Lower leg skin (tissue), 3 donors: Measurements from ENCODE around the gene MTA2.

ENCODE experiments used
- POLR2A ChIP-seq, 2 donors: fragments of 450-650 bp; IDR thresholded peaks; one replicate each; pipeline ENCODE4 v1.6.1; 2016 to 2017; ENCODE audit warnings: antibody characterized with exemption in 2 of 2, mild to moderate bottlenecking in 1 of 2, moderate library complexity in 1 of 2
- TF ChIP-seq, protein P1 (sequence below), 3 donors: fragments of 450-650 bp; IDR thresholded peaks; one replicate each; pipeline ENCODE4 v1.5.1; 2016; ENCODE audit warnings: antibody characterized with exemption in 3 of 3, mild to moderate bottlenecking in 3 of 3, moderate library complexity in 2 of 3

DNA sequence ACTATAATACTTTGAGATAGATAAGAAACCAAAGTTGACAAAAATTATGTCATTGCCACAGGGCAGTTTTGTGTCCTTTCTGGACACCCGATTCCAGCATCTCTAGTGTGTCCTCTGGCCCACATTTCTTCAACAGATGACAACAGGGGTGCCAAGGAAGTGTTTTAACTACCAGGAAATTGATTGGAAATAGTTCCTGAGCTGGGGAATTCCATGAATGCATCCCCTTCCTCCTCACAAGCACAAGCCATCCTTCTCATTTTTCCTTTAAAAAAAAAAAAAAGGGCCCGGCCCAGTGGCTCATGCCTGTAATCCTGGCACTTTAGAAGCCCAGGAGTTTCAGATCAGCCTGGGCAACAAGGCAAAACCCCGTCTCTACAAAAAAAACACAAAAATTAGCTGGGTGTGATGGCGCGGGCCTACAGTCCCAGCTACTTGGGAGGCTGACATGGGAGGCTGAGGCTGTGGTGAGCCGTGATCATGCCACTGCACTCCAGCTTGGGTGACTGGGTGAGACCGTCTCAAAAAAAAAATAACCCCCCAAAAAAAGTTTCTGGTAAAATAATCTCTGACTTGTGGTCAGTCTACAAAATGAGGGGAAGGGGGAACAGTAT is 20.9 kb upstream of the MTA2 start:
- TF ChIP-seq, protein P1, sequence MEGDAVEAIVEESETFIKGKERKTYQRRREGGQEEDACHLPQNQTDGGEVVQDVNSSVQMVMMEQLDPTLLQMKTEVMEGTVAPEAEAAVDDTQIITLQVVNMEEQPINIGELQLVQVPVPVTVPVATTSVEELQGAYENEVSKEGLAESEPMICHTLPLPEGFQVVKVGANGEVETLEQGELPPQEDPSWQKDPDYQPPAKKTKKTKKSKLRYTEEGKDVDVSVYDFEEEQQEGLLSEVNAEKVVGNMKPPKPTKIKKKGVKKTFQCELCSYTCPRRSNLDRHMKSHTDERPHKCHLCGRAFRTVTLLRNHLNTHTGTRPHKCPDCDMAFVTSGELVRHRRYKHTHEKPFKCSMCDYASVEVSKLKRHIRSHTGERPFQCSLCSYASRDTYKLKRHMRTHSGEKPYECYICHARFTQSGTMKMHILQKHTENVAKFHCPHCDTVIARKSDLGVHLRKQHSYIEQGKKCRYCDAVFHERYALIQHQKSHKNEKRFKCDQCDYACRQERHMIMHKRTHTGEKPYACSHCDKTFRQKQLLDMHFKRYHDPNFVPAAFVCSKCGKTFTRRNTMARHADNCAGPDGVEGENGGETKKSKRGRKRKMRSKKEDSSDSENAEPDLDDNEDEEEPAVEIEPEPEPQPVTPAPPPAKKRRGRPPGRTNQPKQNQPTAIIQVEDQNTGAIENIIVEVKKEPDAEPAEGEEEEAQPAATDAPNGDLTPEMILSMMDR (IDR thresholded peaks at IDR 0.05), result no peak
- no peak for TF ChIP-seq POLR2A (IDR thresholded peaks at IDR 0.05)
